ENCODE measurements around the gene LRP4. TPM values are rescaled to one million over a fixed set of nuclear protein-coding genes. Genes with fewer than 3 reads are reported as not detected.

LRP4 gene
- total RNA-seq, 1 experiment from 2014 or later: 11.6 TPM

DNA sequence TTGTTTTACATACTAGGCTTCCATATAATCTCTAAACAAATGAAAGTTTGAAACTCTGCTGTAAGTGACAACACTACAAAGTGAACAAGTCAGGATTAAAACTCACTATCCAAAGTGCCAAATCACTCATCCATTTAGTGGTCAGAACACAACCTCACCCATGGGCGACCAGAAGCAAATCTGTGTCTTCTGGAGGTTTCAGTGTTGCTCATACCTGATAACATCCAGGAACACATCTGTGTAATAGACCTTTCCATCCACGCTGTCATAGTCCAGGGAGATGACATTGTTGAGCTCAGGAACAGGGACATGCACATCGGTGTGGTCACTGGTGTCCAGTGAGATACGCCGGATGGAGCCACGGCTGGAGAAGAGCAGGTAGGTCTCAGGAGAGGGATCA lies 43.8 kb downstream of the LRP4 start:
- Histone ChIP-seq H3K23ac (ENCODE audit: insufficient read length, low read depth, low read length) (no peak overlapping the region), H3K79me1 (ENCODE audit: insufficient read depth, low read depth, low read length, poor library complexity, severe bottlenecking) (no peaks in the 10 kb centered on the region), H4K20me1 (ENCODE audit: control insufficient read depth, insufficient read depth, insufficient read length) (no peaks in the 10 kb centered on the region), H3K27ac (ENCODE audit: insufficient read length, low read depth, low read length) (no peak overlapping the region), H2BK5ac (ENCODE audit: insufficient read length, low read length) (no peak overlapping the region), H2BK15ac (ENCODE audit: low read depth, low read length) (no peak overlapping the region), H3K9ac (ENCODE audit: extremely low read depth, insufficient read length, low read length) (no peak overlapping the region), H2BK12ac (ENCODE audit: insufficient read length, low read depth, low read length) (no peak overlapping the region), H2AFZ (ENCODE audit: low read length) (no peak overlapping the region), H3K14ac (ENCODE audit: insufficient read depth, low read length) (no peak overlapping the region), H4K91ac (ENCODE audit: insufficient read length, low read depth, low read length) (no peak overlapping the region), H2BK20ac (ENCODE audit: low read depth, low read length, poor library complexity, severe bottlenecking) (no peak overlapping the region), H3K4me2 (ENCODE audit: insufficient read depth, insufficient read length, low read length) (no peak overlapping the region), H3K23me2 (ENCODE audit: insufficient read length, low read depth, low read length, poor library complexity, severe bottlenecking) (no peaks in the 10 kb centered on the region), H3K4ac (ENCODE audit: low read depth, low read length) (no peak overlapping the region), H3K79me2 (ENCODE audit: insufficient read depth, low read length) (no peaks in the 10 kb centered on the region), H3K27me3 (ENCODE audit: insufficient read depth, low read length) (no peaks in the 10 kb centered on the region), H4K8ac (replicated peaks; ENCODE audit: insufficient read length, low read depth, low read length) (no peak overlapping the region), H3K56ac (ENCODE audit: insufficient read length, low read depth, low read length) (no peak overlapping the region), H2AK5ac (ENCODE audit: insufficient read length, low read length) (no peak overlapping the region), H3K9me3 (ENCODE audit: control insufficient read depth, low read depth, low read length) (no peaks in the 10 kb centered on the region), H3T11ph (ENCODE audit: low read length) (no peak overlapping the region), H2BK120ac (ENCODE audit: low read depth, low read length, poor library complexity, severe bottlenecking) (no peak overlapping the region), H3K4me1 (ENCODE audit: insufficient read depth, low read length) (no peaks in the 10 kb centered on the region), H3K18ac (ENCODE audit: insufficient read length, low read depth, low read length) (no peak overlapping the region), H4K5ac (ENCODE audit: insufficient read length, low read depth, low read length) (no peak overlapping the region)
- H3K36me3 Mint-ChIP-seq (ENCODE audit: insufficient read depth in 1 of 3, low read depth in 3 of 3): peaks cover 51 to 65% (median 62%) of the 10 kb centered on the region in 3 experiments; a peak in 6 of 7 replicates
- H3K4me3 Mint-ChIP-seq: no peak overlapping the region
- H3K27ac Mint-ChIP-seq: 0 out of 7 replicates have a peak overlapping the region, but pooled peaks of 1 of the 3 experiments have one; percentile 12
- TF ChIP-seq, protein P1, sequence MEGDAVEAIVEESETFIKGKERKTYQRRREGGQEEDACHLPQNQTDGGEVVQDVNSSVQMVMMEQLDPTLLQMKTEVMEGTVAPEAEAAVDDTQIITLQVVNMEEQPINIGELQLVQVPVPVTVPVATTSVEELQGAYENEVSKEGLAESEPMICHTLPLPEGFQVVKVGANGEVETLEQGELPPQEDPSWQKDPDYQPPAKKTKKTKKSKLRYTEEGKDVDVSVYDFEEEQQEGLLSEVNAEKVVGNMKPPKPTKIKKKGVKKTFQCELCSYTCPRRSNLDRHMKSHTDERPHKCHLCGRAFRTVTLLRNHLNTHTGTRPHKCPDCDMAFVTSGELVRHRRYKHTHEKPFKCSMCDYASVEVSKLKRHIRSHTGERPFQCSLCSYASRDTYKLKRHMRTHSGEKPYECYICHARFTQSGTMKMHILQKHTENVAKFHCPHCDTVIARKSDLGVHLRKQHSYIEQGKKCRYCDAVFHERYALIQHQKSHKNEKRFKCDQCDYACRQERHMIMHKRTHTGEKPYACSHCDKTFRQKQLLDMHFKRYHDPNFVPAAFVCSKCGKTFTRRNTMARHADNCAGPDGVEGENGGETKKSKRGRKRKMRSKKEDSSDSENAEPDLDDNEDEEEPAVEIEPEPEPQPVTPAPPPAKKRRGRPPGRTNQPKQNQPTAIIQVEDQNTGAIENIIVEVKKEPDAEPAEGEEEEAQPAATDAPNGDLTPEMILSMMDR (conservative IDR thresholded peaks at IDR 0.05): no peak
- H3K27me3 Mint-ChIP-seq (ENCODE audit: low read depth): no peaks in the 10 kb centered on the region
- DNase-seq: no peak
- H3K9me3 Mint-ChIP-seq: no peaks in the 10 kb centered on the region
- no CpG with 5 or more reads among the region's 6 CpGs for WGBS (ENCODE audit: extremely low coverage, insufficient read length, low lambda C conversion rate)
- H3K4me1 Mint-ChIP-seq: no peaks in the 10 kb centered on the region
